ENCODE measurements around the gene PSMB4.
"Not testable (repeated sequence)": the region's sequence is repeated elsewhere in the genome, so short reads cannot be mapped to it uniquely, and the experiment has no call there.

The PSMB4 gene
- 95.3 to 170 (median 131) reads per million in 18 experiments for total RNA-seq

- peak; percentile 92 for DNase-seq
Observed at GRCh38 chr1:151399324-151400171, at the start of gene PSMB4. PSMB4 (plus strand) TSS chr1:151399573; CDS start chr1:151399588, 15 bp downstream.

GRCh38 chr1:151350323-151350722 is 49.0 kb upstream of the PSMB4 start:
- DNase-seq, result not testable (repeated sequence)

DNA sequence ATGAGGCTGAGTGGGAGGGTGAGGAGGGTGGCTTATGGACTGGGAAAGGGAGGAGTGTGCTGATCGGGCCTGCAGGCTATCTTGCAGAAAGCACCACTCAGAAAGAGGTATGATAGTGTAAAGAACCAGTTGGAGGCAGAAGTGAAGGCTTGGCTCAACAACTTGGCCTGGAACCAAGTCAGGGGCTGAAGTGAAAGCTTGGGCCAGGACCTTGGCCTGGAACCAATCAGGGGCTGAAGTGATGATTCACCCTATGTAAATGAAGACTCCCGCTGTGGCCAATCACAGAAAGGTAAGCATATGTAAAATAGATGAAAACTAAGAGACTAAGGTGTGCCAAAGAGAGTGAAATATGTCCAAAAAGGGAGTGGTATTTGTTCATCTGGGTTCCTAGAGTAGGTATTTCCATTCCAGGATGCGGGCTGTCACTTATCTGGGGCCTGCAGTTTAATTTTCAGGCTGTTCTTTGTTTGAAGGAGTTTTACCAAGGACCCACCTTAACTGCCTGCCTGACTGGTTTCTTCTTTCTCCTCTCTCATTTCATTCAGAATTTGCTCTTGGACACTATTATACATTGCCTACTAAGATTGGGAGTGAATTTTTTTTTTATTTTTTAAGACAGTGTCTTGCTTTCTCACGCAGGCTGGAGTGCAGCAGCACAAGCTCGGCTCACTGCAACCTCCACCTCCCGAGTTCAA is 47.2 kb upstream of the PSMB4 start:
- DNase-seq, result no peak

DNA sequence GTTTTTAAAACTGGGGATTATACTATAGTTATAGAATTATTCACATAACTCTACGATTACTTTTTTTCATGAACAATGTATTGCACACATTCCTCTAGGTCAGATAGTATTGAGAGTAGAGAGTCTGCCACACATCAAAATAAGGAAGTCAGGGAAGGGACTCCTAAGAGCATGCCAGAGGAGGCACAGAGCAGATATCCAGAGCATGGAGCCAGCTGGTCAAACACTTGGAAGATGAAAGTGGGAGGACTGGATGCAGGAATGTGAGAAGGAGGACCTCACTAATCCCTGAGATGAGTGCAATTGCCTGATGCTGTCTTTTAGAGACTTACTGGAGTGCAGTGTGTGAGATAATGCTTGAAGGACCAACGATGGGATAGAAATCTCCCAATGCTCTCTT is 42.7 kb upstream of the PSMB4 start:
- no peak for DNase-seq

- no peak for DNase-seq
Observed at GRCh38 chr1:151361883-151362282, 37.5 kb upstream of the PSMB4 start.

GRCh38 chr1:151362308-151363155 is 36.8 kb upstream of the PSMB4 start:
- DNase-seq, result no peak

DNA sequence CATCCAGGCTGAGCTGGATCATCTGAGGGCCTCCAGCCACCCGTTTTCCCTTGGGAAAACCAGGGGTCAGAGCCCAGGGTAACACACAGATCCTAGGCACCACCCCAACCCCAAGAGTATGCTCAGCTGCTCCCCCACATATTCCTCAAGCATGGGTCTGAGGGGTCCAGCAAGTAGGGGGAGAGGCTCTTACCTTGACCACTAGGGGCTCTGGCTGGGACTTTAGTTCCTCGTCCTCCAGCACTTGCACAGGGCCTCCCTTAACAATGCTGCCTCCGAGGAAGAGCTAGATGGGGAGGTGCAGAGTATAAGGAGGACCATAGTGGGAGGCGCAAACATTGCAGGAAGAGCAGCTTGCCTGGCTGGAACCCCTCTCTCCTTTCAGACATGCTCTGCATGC is 34.4 kb upstream of the PSMB4 start:
- DNase-seq, result no peak

GRCh38 chr1:151367658-151368392 is 31.5 kb upstream of the PSMB4 start:
- no peak for DNase-seq

DNA sequence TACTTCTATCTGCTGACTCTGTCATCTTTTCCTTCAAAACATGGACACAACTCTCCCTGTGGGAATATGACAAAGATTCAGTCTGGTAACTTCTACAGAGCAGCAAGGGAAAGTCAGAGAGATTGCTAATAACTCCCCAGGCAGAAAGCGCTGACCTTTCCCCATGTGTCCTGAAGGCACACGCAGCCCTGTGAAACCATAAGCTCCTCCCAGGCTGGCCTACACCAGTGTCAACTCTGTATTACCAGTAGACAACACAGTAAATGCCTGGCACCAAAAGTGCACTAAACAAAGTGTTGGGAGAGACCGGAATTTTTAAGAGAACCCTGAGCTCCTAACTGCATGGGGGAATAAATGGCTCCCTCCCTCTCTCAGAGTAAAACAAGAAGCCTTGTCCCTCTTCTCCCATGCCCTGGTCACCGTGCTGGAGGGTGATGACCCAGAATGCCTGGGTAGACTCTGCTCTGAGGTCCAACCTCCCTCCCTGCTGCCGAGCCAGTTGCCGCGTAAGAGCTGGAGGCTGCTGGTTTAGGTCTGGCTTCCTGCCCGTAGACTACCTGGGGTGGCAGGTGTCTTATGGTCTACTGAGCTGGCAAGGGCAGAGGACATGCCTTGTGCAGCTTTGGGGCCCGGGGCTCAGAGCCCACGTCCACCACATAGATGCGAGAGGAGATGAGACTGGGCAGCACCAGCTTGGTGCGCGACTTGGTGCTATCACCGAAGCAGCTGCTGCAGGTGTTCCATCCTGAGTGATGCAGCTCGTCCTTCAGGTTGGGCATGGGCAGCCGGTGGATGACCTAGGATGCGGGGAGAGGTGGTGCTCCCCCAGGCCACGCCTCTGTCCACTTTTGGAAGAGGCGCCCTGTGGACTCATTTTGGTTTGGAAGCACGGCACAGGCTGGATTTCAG is 30.7 kb upstream of the PSMB4 start:
- no peak for DNase-seq

DNA sequence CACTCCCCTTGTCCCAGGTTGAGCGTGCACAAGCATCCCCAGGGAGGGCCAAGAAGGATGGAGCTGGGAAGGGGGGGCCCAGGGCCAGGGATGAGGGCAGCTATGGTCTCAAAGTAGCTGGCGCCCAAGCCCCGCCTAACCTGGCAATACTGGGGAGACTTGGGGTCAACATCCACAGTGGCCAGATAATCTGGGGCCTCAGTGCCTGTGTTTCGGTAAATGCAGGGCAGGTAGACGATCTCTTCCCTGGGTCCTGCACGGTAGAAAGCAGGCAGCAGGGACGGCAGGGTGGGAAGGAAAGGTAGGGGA is 30.1 kb upstream of the PSMB4 start:
- DNase-seq, result no peak

DNA sequence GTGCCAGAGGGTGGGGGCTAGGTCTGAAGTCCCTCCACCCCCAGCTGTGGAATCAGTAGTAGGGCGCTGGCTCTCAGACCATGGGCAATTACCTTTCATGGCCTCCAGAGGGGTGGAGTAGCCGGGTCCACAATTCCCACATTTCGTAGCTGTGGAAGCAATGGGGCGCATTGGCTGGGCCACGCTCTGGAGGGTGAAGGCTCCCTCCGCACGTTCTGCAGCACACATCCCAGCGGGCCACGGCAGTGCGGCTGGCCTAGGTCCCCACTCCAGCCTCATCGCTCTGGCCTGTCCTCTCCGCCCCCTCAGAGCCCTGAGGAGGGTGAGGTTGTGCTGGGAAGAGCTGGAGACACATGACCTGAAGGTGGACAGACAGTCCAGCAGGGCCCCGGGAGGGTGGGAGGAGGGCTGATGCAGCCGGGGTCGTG is 29.7 kb upstream of the PSMB4 start:
- no peak for DNase-seq

DNA sequence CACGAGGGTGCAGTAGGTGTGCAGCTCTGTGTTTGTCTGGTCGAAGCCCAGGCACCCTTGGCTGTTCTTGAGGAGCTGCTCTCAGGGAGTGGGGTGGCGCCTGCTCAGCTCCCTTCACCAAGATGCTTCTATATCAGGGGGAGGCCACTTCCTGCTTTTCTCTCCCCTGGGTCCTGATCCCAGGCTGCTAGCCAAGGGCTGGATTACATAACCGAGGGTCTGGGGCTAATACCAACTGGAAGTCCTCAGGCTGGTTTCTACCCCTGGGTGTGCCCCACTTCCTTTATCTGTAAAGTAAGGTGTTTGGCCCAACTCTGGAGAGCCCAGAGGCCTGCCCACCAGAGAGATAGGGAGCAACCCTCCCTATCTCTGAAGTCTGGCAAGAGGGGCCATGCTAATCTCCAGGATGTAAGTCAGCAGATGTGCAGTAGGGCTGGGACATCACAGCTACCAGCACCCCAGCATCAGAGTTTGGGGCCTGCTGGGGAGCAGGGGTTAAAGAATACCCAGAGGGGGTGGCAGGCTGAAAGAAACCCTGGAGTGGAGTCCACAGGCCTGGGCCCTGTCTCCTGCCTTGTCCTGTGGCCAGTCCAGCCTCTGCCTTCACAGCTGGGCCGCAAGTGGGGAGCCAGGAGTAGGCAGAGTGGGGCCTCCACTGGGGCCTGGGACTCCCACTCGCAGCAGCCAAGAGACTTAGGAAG is 29.0 kb upstream of the PSMB4 start:
- DNase-seq, result no peak

DNA sequence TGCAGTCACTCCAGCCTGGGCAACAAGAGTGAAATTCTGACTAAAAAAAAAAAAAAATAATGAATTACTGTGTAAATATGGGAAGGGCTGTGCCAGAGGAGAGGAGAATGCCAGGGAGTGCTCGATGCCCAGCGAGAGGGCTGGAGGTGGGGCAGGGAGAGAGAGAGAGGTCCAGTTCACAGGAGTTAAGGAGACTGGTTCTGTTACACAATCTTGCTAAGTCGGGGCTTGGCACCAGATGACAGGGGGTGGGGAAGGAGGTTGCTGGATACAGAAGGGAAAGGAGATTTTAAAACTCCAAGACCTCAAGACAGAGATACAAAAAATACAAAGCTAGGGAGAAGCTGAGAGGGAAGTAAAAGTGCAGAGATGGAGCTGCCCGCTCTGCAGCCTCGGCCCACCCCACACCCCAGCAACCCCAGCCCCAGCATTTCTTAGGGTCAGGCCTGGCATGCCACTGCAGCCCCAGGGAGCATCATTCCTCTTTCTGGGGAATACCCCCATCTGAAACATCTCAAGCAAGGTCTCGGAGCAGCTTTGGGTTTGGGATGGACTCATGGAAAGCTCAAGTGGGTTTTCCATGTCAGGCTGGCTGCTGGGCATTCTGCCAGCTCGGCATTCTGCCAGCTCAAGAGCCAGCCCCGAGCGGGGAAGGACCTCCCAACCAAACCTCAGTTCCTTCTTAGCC is 27.9 kb upstream of the PSMB4 start:
- DNase-seq, result no peak

DNA sequence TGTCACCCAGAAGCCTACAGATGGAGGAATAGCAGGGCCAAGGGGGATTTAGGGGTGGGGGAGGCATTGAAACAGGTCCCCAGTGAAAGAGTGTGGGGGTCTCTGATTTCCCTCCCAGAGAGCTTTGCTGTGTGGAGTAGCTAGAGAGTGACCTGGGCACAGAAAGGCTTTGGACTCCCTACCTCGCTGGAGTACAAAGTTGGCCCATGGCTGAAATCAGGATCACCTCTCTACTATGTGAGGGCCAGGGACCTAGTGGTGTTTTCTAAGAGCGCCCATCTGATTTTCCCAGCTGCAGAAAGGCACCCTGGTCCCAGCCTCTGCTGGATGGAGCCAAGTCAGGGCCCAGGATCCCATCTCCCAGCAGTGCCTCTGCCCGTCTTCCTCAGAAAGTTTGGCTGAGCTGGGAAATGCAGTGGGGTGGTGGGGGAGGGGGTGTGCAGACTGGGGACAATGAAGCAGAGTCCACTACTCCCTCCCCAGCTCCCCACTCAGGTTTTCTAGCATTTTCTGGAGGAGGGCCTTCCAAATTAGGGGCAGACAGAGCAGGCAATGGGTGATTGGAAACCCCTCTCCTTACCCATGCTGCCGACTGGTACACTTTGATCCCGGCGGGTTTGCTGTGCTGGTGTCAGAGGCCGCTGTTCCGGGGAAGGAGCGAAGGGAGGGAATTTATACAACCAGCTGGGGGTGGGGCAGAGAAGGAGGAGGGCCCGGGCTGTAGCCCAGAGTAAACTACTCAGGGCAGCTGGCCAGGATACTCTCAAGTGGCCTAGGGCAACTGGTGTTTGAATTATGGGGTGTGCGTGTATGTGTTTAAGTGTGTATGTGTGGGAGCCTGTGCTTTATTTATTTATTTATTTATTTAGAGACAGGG is 27.1 kb upstream of the PSMB4 start, which contains the start of gene SELENBP1:
TSS of gene SELENBP1 (minus strand) at position 648 of the 877 bp plus-strand sequence. CDS start at position 584, 64 bp downstream.
- DNase-seq, result no peak

GRCh38 chr1:151373196-151373595 is 26.2 kb upstream of the PSMB4 start:
- DNase-seq, result no peak

GRCh38 chr1:151377150-151377884 is 22.1 kb upstream of the PSMB4 start:
- no peak for DNase-seq

DNA sequence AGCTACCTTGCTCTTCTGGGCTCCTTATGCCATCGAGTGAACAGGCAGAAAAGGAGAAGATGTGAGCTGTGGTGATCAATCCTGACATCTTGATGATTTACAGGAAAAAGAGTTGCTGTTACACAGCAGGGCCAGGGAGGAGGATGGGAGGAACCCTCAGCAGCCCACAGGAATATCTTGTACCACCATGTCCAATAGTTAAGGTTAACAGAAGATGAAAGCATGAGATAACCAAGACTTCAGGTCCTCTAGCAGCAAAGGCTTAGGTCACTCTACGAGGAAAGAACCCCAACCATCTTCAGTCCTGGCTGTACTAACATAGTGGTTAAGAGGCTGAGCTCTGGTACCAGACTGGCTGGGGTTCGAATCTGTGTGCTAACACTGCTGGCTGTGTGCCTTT is 14.8 kb upstream of the PSMB4 start:
- no peak for DNase-seq

- DNase-seq, result no peak
Observed at GRCh38 chr1:151386002-151386401, 13.4 kb upstream of the PSMB4 start.
